ENCODE data around the gene NLGN4Y.

NLGN4Y gene

DNA sequence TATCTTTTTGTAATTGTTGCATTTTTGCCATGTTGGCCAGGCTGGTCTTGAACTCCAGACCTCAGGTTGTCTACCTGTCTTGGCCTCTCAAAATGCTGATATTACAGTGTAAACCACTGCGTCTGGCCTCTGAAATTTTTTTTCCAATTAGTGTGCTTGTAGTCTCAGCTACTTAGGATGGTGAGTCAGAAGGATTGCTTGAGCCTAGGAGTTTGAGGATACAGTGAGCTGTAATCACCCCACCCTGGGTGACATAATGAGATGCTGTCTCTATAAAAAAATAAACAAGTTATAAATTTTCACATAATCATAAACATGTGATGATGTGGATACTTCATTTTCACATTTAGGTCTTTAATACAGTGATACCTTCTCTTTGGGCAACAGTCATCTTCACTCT lies 154.9 kb downstream of the NLGN4Y start:
- DNase-seq, result no peak

DNA sequence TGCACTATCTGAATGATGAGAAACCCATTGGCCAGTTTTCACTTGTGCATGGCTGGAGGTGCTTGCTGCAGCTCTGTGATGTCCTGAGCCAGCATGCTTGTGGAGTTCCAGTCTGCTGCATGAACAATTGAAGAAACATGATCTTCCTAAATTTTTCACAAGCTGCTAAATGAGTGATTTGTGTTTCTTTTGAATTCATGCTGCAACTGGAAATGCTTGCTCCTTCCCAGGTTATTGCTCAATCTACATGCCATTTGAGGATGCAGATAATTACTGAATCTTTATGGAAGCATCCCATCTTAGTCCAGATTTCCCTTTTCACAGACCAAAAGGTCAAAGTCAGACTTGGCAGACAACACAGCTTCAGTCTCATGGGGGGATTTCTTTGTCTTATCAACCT lies 170.2 kb downstream of the NLGN4Y start:
- no peak for DNase-seq

DNA sequence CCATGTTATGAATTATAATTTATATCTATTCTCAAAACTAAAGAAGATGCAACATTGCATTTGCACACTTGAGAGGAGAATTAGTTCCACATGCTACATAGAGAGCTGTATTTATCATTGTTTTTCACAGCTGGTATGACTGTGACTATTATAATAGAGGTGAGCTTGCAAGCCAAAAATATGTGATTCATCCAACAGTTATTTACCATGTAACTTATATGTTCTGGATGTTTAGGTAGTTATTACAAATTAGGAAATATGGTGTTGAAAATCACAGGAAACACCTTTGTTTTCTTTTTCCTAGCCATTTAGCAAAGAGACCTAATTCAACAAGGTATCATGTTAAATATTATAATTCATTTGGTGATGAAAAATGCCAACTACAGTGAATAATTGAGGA lies 183.8 kb downstream of the NLGN4Y start:
- DNase-seq, result no peak

DNA sequence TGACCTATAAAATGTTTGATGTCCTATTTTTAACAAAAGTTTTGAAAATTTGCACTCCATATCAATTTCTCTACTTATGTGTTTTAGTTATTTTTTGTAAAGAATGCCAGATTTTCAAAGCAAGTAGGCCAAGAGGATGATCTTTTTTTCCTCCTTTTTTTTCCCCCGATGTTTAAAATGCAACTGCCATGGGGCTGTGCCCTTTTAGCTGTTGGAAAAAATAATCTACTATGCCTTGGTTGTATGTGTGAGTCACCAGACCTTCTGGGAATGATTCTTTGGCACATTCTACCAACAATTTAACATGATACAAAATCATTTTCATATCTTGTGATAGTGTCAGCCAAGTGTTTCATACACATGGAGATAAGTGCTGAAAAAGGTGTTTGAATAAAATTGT lies 217.3 kb downstream of the NLGN4Y start:
- DNase-seq, result no peak

DNA sequence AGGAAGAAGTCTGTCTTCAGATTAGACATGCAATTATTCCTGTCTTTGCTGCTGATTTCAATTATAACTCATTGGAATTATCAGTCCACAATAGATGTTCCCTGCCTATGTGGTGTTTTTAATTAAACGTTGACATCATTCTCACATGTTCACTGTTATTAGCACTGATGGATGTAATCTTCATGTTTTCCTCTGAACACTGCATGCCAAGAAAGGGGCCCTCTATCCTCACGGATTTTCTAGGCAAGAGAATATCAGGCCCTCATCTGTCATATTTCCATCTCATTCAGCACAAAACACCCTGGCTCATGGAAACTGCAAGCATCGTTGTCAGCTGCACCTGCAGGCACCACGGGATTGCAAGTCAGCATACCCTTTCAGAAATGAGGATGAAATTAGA lies 224.0 kb downstream of the NLGN4Y start:
- DNase-seq, result no peak

DNA sequence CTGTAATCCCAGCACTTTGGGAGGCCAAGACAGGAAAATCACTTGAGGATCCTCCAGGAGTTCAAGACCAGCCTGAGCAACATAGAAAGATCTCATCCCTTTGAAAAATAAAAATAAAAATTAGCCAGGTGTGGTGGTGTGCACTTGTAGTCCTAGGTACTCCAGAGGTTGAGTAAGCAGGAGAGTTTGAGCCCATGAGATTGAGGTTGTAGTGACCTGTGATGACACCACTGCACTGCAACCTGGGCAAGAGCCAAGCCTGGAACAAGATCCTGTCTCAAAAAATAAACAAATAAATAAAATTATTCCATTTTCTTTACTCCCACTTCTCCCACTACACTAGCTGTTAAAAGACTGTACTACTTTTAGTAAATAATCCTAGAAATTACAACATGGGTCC lies 231.2 kb downstream of the NLGN4Y start:
- no peak for DNase-seq

DNA sequence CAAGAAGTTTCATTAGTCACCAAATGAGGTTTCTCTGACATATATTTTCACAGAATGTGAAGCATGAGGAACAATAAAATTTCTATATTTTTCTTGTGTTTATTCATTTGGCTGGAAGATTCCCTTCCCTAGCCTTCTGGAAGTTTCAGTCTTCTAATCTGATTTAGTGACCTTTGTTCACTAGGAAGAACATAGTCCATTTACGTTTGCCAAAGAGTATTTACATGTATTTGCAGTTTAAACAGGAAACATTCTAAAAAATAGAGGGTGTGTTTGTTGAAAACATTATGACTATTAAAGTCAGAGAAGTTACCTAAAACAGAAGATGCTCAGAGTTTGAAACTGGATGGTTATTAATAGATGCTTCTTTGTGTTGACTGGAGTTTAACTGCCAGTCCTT lies 238.6 kb downstream of the NLGN4Y start:
- DNase-seq, result no peak

DNA sequence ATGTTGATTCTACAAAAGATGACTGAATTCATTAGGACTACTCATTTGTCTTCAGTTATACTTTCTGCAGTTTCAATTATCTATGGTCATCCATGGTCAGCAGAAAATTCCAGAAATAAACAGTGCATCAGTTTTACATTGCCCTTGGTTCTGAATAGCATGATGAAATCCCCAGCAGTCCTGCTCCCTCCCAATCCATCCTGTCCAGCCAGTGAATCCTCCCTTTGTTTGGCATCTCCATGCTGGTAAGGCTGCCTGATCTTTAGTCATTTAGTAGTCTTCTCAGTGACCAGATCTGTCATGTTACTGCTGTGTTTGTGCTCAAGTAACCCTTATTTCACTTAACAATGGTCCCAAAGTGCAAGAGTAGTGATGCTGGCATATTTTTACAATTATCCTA lies 239.3 kb downstream of the NLGN4Y start:
- no peak for DNase-seq

DNA sequence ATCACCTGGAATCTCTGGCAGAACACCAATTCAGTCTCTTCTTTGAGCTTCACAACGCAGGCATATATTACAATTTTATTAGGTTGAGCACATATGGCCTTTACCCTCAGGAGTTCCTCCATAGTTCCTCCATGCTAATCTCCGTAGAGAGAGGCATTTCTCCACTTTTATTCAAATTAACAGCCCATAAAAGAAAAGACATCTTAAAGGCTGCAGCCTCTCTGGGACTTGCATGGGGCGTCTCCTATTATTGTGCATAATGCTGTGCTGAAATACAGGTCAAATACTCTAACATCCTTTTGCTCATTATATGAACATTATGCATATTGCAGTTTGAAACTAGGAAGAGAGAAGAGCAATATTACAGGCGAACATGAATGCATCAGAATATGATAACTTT lies 253.9 kb downstream of the NLGN4Y start:
- no peak for DNase-seq

DNA sequence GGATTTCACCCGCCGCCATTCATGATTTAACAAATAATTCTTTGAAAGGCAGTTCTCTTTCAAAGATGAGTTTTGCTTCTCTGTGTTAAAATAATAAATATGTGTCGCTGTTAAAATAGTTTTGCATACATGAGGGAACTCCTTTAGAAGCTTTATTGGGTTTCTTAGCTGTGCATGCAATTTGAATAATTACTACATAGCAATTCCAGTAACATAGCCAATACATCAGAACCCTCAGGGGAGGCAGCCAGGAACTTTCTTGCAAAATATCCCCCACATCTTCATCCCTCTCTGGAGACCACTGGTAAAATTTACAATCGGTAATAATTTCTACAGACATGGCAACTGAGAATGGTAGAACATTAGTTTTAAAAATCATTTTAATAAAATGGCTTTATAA lies 268.8 kb downstream of the NLGN4Y start:
- no peak for DNase-seq

DNA sequence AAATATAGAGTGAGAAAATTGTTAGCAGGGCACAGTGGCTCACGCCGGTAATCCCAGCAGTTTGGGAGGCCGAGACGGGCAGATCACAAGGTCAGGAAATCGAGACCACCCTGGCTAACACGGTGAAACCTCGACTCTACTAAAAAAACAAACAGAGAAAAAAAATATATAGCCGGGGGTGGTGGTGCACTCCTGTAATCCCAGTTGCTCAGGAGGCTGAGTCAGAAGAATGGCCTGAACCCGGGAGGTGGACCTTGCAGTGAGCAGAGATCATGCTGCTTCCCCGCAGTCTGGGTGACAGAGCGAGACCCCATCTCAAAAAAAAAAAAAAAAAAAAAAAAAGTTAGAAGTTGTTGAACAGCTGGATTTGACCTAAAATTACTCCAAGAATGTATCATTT lies 269.3 kb downstream of the NLGN4Y start:
- DNase-seq, result no peak

DNA sequence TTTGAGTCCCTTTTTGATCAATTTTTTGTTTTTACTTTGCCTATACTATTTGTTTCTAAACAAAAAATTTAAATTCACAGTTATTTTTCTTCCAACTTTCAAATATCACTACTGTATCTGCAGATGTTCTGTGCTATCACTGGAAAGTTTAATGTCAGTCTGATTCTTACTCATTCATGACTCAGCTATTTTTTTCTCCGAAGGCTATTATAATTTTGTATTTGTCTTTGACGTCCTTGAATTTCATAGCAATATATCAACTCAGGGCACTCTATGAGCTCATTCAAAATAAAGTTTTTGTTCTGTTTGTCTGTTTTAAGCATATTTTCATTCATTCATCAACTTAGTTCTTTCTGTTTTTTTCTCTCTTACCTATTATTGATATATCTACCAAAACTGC lies 273.7 kb downstream of the NLGN4Y start:
- DNase-seq, result no peak

DNA sequence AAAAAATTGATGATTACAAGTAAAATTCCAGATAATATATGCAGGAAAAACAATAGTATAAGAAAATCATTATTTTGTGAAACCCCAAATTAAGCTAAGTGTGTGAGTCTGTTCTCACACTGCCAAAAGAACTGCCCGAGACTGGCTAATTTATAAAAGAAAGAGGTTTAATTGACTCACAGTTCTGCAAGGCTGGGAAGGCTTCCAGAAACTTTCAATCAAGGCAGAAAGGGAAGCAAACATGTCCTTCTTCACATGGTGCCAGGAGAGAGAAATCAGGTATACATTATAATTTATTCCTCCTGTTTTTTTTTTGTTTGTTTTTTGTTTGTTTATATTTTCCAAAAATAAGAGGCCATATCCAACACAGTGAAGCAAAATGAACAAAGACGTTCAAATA lies 276.8 kb downstream of the NLGN4Y start:
- no peak for DNase-seq

DNA sequence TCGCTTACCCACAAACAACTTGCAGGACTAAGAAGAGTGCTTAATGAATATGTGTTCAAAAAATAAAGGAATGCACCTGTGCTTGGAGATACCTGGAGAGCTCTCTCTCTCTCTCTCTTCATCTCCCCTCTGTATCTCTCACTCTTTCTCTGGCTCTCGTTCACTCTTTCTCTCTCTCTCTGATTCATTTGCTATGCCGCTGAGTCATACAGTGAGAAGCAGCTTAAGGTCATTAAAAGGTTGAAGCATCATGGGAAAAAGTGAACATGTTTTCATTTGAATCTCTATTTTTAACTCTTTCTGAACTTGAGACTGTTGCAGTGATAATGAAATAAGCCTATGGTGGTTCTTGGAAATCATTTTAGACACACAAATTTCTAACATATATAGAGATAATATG lies 277.8 kb downstream of the NLGN4Y start:
- DNase-seq, result no peak

DNA sequence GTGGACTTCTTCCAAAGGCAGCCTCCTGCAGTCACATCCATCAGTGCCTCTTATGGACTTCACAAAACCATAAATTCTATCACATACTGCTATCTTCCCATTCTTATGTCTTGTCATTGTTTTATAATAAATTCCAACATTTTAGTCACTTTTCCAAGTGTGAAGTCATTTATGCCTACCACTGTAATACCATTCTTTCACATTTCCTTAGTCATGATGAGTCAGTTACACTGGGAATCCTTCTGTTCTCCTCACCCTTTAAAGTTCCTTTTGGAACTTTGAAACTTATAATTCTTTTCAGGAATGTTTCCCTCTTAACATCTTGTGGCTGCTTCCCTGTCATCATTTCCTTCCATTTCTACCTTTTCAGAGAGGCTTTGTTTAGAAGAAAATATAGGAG lies 279.7 kb downstream of the NLGN4Y start:
- DNase-seq, result no peak

DNA sequence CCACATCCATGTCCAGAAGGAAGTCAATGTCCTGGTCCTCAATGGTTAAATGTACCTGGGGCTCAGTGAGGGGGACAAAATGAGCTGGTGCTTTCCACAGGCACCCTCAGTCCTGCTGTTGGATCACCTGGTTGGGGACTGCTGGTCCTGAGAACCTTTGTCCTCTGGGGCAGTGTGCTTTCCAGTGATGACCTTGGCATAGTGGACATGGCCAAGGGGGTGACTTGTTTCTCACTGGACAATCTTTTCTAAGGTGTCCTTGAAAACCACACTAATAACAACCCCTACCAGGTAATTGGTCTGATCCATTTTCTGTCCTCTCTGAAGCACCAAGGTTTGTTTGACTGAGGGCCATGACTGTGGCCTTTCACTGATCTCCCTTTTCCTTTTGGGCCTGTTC lies 294.1 kb downstream of the NLGN4Y start:
- no peak for DNase-seq

DNA sequence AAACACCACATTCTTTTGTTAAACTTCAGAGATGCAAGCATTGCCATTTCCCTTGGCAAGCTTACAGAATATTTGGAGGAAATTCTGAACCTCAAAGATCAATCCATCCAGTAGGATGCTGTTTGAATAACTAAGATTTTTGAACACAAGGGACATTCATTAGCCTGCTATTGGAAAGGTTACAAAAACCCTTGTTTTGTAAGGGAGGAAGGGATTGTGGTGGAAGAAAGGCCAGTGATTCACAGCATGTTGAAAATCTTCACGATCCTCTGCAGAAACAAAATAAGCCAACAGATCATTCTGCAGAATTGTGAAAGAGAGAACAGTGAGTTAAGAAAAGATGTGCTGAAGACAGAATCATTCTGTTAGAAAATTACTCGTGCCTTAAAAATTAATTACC lies 297.9 kb downstream of the NLGN4Y start:
- no peak for DNase-seq

DNA sequence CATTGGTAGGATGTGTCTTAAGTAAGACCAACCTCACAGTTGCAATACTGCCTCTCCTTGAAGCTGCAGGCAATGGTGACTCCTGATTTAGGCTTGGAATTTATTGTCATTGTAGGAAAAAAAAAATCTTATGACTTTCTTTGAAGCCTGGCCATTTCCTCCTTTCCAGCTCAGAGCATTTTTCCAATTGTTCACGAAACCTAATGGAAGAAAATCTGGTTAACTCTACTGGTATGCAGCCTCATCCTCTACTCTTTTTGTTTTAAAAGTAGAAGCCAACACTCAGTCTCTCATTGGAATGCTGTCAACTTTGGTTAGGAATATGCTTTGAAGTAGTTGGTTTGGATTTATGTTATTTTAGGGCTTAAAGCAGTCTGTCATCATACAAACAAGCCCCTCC lies 298.6 kb downstream of the NLGN4Y start:
- DNase-seq, result no peak

DNA sequence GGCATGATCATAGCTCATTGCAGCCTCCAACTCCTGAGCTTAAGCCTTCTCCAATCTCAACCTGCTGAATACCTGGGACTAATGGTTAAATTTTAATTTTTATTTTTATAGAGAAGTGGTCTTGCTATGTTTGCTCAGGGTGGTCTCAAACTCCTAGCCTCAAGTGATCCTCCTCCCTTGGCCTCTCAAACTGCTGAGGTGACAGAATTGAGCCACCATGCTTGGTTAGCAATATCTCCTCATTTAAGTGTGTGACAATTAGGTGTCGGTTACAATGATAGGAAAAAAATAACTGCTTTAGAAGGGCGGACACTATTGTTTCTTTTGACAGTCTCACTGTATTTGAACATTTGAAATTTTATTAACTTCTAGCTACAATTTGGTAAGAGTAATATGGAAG lies 300.3 kb downstream of the NLGN4Y start:
- DNase-seq, result no peak

DNA sequence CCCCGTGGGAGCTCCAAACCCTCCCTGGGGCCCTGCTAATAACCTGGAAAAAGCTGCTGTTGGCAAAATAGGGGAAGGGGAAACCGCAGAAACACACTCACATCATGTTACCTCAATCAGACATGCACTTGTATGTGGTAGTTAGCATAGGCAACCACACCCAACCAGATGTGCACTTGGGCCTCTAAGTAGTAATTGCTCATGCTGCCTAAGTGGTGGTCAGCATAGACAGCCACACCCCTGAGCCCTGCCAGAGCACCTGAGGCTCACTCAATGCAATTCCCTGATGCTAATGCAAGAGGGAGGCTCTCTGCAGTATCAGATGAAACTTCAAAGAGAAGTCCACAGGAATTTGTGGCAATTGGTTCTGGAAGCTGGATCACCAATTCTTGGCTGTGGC lies 301.4 kb downstream of the NLGN4Y start:
- no peak for DNase-seq

DNA sequence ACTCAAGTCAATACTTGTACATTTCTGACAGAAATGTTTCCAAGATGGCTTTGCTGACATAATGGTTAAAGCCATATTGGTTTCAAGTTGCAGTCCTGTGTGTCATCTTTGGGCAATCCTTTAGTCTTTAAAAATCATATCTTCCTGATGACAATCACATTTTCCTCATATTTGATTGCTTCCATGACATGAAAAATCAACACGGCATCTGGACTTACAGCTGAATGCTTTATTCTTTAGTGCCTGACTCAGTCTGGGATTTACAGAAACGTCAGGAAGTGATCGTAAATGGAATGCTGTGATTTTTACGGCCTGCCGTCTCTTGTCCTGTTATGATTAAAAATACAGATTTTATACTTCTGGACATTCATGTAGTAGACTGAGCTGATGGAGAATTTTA lies 304.2 kb downstream of the NLGN4Y start:
- DNase-seq, result no peak

DNA sequence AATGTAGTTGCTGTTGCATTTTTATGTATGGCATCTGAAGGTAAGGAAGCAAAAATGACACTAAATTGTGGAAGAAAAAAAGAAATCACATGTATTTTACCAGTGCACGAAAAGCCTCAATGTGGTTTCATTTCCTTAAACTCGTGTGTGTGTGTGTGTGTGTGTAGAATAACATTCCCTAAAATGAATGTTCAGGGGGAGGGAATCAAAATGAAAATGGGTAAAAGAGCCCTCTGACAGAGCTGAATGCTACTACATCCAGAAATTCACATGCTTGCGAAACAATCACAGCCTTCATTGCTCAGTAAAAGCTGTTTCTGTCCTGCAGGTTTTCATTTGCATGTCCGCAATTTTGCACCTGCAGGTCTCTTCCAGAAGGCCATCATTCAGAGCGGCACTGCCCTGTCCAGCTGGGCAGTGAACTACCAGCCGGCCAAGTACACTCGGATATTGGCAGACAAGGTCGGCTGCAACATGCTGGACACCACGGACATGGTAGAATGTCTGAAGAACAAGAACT lies 305.1 kb downstream of the NLGN4Y start:
- DNase-seq, result no peak

DNA sequence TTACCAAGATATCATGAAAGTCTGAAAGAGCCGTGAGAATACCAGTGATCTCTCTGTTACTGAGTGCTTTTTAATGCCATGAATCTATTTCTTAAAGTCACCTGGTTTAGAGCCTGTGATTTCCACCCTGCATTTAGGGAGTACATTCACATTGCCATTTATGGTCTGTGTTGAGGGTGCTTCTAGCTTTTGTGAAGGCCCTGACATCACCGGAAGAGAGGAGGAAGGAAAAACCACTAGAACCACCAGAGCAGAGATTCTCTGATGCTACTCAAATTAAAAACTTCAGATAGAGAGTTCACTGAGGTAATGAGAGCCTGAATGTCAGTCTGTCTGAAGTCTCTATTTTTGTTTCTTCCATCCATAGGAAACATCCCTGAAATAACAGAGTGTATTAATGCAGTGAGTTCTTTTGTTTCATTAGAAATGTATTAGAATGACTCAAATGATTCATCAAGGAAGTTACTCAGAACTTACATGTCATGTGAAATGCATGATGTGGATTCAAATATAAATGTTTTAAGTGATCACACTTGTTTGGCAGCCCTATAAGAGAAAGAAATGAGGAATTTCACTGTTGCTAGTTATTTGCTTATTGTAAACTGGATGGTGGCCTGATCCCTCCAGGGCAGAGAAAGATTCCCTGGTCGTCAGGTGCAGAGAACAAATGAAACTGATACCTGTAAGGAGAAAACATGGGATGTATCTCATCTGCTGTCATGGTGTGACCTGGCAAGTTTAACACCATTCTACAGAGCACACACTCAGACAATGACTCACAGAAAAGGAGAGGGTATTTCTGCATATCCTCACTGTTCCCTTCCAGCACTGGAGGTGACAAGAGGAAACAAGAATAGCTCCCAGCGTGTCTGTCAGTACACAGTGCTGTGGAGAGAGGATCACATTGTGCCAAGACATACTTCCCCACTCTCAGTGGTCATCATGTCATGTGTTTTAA lies 310.1 kb downstream of the NLGN4Y start:
- DNase-seq, result no peak

DNA sequence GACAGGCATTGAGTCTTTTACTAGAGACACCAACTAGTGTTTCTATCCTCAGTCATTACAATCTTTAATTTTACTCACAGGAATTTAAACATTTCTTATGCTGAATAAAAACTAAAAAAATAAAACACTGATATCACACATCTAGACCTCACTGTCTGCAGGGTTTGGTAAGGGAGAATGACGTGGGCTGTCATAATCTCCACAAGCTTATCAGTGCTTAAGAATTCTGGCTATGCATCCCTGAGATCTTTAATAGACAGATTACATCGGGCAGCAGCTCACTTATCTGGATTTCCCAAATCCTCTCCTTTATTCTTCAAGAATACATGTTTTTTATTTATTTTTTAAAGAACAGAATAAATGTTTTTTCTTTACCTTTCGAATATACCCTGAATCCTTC lies 313.1 kb downstream of the NLGN4Y start:
- no peak for DNase-seq

DNA sequence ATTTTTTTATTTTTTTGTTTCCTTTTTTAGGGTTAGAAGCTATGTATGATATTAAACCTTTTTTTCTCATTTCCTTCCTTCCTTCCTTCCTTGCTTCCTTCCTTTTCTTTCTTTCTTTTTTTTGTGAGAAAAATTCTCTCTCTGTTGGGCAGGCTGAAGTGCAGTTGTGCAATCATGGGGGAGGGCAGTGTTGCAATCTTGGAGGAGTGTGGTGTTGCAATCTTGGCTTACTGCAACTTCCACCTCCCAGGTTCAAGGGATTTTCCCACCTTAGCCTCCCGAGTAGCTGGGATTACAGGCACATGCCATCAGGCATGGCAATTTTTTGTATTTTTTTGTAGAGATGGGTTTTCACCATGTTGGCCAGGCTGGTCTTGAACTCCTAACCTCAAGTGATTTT lies 326.4 kb downstream of the NLGN4Y start:
- no peak for DNase-seq
